Mesenchymal stem cell (in vitro differentiated cells and primary cell): ENCODE measurements around the gene SPTA1.
"Not testable (repeated sequence)": the region's sequence is repeated elsewhere in the genome, so short reads cannot be mapped to it uniquely, and the experiment has no call there.

Experiments used
- DNase-seq: peaks from one replicate; pipeline ENCODE4 v3.0.0-alpha.2; 2013
- H2AFZ ChIP-seq: one replicate; pipeline ENCODE4 v1.6.1; 2013; ENCODE audit warnings: low read depth, mild to moderate bottlenecking, control low read depth, inconsistent platforms, low read length, moderate library complexity
- H2AK5ac ChIP-seq: 2 replicates; pipeline ENCODE4 v1.6.1; 2013; ENCODE audit warnings: low read length, moderate library complexity, mild to moderate bottlenecking, inconsistent platforms; ENCODE audit not compliant: severe bottlenecking
- H2BK120ac ChIP-seq: one replicate; pipeline ENCODE4 v1.6.1; 2013; ENCODE audit warnings: low read depth, mild to moderate bottlenecking, inconsistent platforms, low read length, moderate library complexity
- H2BK12ac ChIP-seq, 2 experiments: one replicate each; pipeline ENCODE4 v1.6.1; 2013; ENCODE audit warnings: inconsistent platforms in 2 of 2, low read length in 2 of 2, mild to moderate bottlenecking in 2 of 2, moderate library complexity in 2 of 2, control low read depth in 1 of 2
- H2BK15ac ChIP-seq: one replicate; pipeline ENCODE4 v1.6.1; 2013; ENCODE audit warnings: mild to moderate bottlenecking, low read depth, inconsistent platforms; ENCODE audit not compliant: poor library complexity, severe bottlenecking
- H2BK5ac ChIP-seq: 2 replicates; pipeline ENCODE4 v1.6.1; 2013; ENCODE audit warnings: low read depth, mild to moderate bottlenecking, low read length, control low read depth, inconsistent platforms; ENCODE audit not compliant: poor library complexity, severe bottlenecking
- H3K14ac ChIP-seq, 2 experiments: one replicate each; pipeline ENCODE4 v1.6.1; 2013; ENCODE audit warnings: inconsistent platforms in 2 of 2, low read length in 2 of 2, control low read depth in 1 of 2, mild to moderate bottlenecking in 1 of 2, moderate library complexity in 1 of 2
- H3K18ac ChIP-seq, 2 experiments: one replicate each; pipeline ENCODE4 v1.6.1; 2013; ENCODE audit warnings: inconsistent platforms in 2 of 2, low read length in 2 of 2, control low read depth in 1 of 2, low read depth in 1 of 2, mild to moderate bottlenecking in 1 of 2
- H3K23ac ChIP-seq, 2 experiments: one replicate each; pipeline ENCODE4 v1.6.1; 2013; ENCODE audit warnings: inconsistent platforms in 2 of 2, low read length in 2 of 2, mild to moderate bottlenecking in 2 of 2, moderate library complexity in 2 of 2, control low read depth in 1 of 2
- H3K27ac ChIP-seq: 2 replicates; pipeline ENCODE4 v1.5.1; 2013; ENCODE audit warnings: mild to moderate bottlenecking, moderate library complexity, low read length, control low read depth, inconsistent platforms; ENCODE audit not compliant: poor library complexity, severe bottlenecking
- H3K27me3 ChIP-seq, 2 experiments: 2 replicates each; pipeline versions ENCODE4 v1.6.1 to v1.7.0; 2013; ENCODE audit warnings: low read length in 2 of 2, mild to moderate bottlenecking in 2 of 2, moderate library complexity in 2 of 2, control low read depth in 1 of 2, inconsistent platforms in 1 of 2; ENCODE audit not compliant: control insufficient read depth in 1 of 2, insufficient read depth in 1 of 2
- H3K36me3 ChIP-seq, 2 experiments: 2 replicates each; pipeline versions ENCODE4 v1.6.1 to v1.7.0; 2013; ENCODE audit warnings: low read length in 2 of 2, control low read depth in 1 of 2, inconsistent platforms in 1 of 2, low read depth in 1 of 2, mild to moderate bottlenecking in 1 of 2; ENCODE audit not compliant: insufficient read depth in 2 of 2, control insufficient read depth in 1 of 2
- H3K4ac ChIP-seq, 2 experiments: one replicate each; pipeline ENCODE4 v1.6.1; 2013; ENCODE audit warnings: inconsistent platforms in 2 of 2, low read length in 2 of 2, mild to moderate bottlenecking in 2 of 2, moderate library complexity in 2 of 2, control low read depth in 1 of 2, low read depth in 1 of 2
- H3K4me1 ChIP-seq: 2 replicates; pipeline ENCODE4 v1.6.1; 2013; ENCODE audit warnings: low read depth, low read length, control low read depth; ENCODE audit not compliant: control insufficient read depth, insufficient read depth
- H3K4me2 ChIP-seq: 2 replicates; pipeline ENCODE4 v1.6.1; 2013; ENCODE audit warnings: low read length, mild to moderate bottlenecking, inconsistent platforms; ENCODE audit not compliant: poor library complexity, severe bottlenecking
- H3K4me3 ChIP-seq, 2 experiments: 2 replicates each; pipeline versions ENCODE4 v1.5.1 to v1.7.0; 2013; ENCODE audit warnings: low read length in 2 of 2, mild to moderate bottlenecking in 2 of 2, control low read depth in 1 of 2, low read depth in 1 of 2; ENCODE audit not compliant: insufficient read depth in 1 of 2
- H3K79me1 ChIP-seq: replicated peaks from 2 replicates; pipeline ENCODE4 v1.6.1; 2013; ENCODE audit warnings: mild to moderate bottlenecking, control low read depth, low read length, inconsistent platforms; ENCODE audit not compliant: poor library complexity, severe bottlenecking
- H3K9ac ChIP-seq: 2 replicates; pipeline ENCODE4 v1.7.0; 2013; ENCODE audit warnings: mild to moderate bottlenecking, low read length, moderate library complexity
- H3K9me3 ChIP-seq: 2 replicates; pipeline ENCODE4 v1.7.0; 2013; ENCODE audit warnings: mild to moderate bottlenecking, low read length; ENCODE audit not compliant: control insufficient read depth
- H4K8ac ChIP-seq: one replicate; pipeline ENCODE4 v1.6.1; 2013; ENCODE audit warnings: inconsistent platforms, mild to moderate bottlenecking, low read length, moderate library complexity
- H4K91ac ChIP-seq: one replicate; pipeline ENCODE4 v1.6.1; 2013; ENCODE audit warnings: mild to moderate bottlenecking, low read length, inconsistent platforms
- WGBS: methylation state at CpG from one replicate; pipeline ENCODE4 v1.1.7; 2013; ENCODE audit warnings: mixed read lengths; 5-methylcytosine and 5-hydroxymethylcytosine counted together

The SPTA1 gene

DNA sequence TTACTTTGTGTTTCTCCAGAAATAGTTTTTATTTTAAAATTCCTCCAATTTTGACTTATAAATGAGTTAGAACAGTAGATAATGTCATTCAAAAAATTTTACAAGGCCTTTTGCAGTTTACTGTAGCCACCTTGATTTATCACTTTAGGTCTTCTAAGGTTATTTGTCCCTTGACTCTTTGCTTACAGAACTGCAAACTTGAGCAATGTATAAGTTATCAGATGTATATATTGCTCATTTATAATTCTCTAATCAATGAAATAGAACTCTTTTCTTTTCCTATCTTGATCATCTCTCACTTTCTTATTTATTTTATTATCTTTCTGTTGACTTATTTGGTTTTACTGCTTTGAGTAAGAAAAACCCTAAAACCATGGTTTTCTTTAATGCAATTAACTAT, 5.8 kb upstream of the SPTA1 start:
- no peaks in the 10 kb centered on the region for H3K36me3 ChIP-seq
- DNase-seq: no peak
- H3K9ac ChIP-seq: no peak overlapping the region
- no peak overlapping the region for H3K18ac ChIP-seq
- no peaks in the 10 kb centered on the region for H3K27me3 ChIP-seq
- no peak overlapping the region for H3K14ac ChIP-seq
- no peak overlapping the region for H3K4me3 ChIP-seq
- H2BK5ac ChIP-seq: no peak overlapping the region
- H3K4me2 ChIP-seq: no peak overlapping the region
- H3K9me3 ChIP-seq: no peaks in the 10 kb centered on the region
- H2BK15ac ChIP-seq: no peak overlapping the region
- no peak overlapping the region for H3K23ac ChIP-seq
- H4K91ac ChIP-seq: no peak overlapping the region
- no peak overlapping the region for H2BK120ac ChIP-seq
- no peaks in the 10 kb centered on the region for H3K4me1 ChIP-seq
- H3K27ac ChIP-seq: no peak overlapping the region
- H2AK5ac ChIP-seq: no peak overlapping the region
- no peaks in the 10 kb centered on the region for H3K79me1 ChIP-seq
- H3K4ac ChIP-seq: no peak overlapping the region
- no peak overlapping the region for H2AFZ ChIP-seq
- H2BK12ac ChIP-seq: no peak overlapping the region
- no peak overlapping the region for H4K8ac ChIP-seq

DNA sequence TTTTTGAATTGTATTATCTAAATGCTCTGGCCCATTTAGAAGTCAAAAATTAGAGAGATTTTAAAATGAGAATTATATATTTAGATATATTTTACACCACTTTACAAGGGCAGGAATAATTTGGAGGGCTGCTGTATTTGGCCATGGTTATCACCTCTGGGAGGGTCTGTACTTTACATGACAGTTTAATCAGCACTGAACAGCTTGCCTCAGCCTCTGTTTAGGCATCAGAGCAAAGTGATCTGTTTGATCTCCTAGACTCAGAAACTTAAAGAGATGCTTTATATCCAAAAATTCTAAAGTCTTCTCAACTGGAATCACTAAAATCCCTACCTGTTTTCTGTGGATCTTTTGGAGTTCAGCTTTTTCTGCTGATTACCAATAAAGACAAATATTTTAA, 5.4 kb upstream of the SPTA1 start:
- no peaks in the 10 kb centered on the region for H3K9me3 ChIP-seq
- H2AK5ac ChIP-seq: no peak overlapping the region
- no peak overlapping the region for H3K27ac ChIP-seq
- no peak for DNase-seq
- H3K36me3 ChIP-seq: no peaks in the 10 kb centered on the region
- no peak overlapping the region for H2BK15ac ChIP-seq
- no peaks in the 10 kb centered on the region for H3K79me1 ChIP-seq
- H3K9ac ChIP-seq: no peak overlapping the region
- H2BK5ac ChIP-seq: no peak overlapping the region
- no peak overlapping the region for H3K23ac ChIP-seq
- no peak overlapping the region for H3K4ac ChIP-seq
- H3K27me3 ChIP-seq: no peaks in the 10 kb centered on the region
- no peak overlapping the region for H2BK12ac ChIP-seq
- H3K4me1 ChIP-seq: no peaks in the 10 kb centered on the region
- H3K14ac ChIP-seq: no peak overlapping the region
- H4K8ac ChIP-seq: no peak overlapping the region
- H4K91ac ChIP-seq: no peak overlapping the region
- no peak overlapping the region for H3K18ac ChIP-seq
- H3K4me3 ChIP-seq: no peak overlapping the region
- H3K4me2 ChIP-seq: no peak overlapping the region
- H2BK120ac ChIP-seq: no peak overlapping the region
- no peak overlapping the region for H2AFZ ChIP-seq

DNA sequence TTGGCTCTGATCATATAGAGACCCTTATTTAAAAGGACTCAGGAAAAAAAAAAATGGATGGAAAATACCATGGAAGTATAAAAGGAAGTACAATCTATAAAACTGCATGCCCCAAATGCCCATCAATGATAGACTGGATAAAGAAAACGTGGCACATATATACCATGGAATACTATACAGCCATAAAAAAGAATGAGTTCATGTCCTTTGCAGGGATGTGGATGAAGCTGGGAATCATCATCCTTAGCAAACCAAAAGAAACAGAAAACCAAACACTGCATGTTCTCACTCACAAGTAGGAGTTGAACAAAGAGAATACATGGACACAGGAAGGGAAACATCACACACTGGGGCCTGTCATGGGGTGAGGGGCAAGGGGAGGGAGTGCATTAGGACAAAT, 4.6 kb upstream of the SPTA1 start:
- H2AK5ac ChIP-seq, H3K36me3 ChIP-seq, H3K9me3 ChIP-seq, H2BK12ac ChIP-seq, H2AFZ ChIP-seq, H4K91ac ChIP-seq, H2BK120ac ChIP-seq, H2BK15ac ChIP-seq, H3K23ac ChIP-seq, H3K27me3 ChIP-seq, H3K4me2 ChIP-seq, H3K79me1 ChIP-seq, H4K8ac ChIP-seq, H3K4ac ChIP-seq, H3K18ac ChIP-seq, DNase-seq, H3K14ac ChIP-seq, H3K27ac ChIP-seq, H2BK5ac ChIP-seq, H3K4me3 ChIP-seq, H3K4me1 ChIP-seq, H3K9ac ChIP-seq: not testable (repeated sequence)
- no CpG with 5 or more reads among the region's 1 CpG for WGBS

DNA sequence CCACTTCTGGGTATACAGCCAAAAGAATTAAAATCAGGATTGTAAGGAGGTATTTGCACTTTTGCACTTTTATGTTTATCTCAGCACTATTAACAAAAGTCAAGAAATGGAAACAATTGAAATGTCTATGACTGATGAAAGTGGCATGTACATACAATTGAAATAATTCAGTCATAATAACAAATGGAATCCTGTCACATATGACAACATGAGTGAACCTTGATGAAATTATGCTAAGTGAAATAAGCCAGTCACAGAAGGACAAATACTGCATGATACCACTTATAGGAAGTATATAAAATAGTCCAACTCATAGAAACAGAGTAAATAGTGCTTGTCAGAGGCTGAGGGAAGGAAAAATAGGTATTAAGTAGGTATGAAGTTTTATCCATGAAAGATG, 3.4 kb upstream of the SPTA1 start:
- Histone ChIP-seq H4K91ac (no peak overlapping the region), H3K9ac (no peak overlapping the region), H4K8ac (no peak overlapping the region), H3K18ac (no peak overlapping the region), H2BK12ac (no peak overlapping the region), H3K36me3 (no peaks in the 10 kb centered on the region), H3K9me3 (no peaks in the 10 kb centered on the region), H2BK120ac (no peak overlapping the region), H3K27me3 (no peaks in the 10 kb centered on the region), H2AK5ac (no peak overlapping the region), H3K4ac (no peak overlapping the region), H3K79me1 (no peaks in the 10 kb centered on the region), H2BK15ac (no peak overlapping the region), H3K23ac (no peak overlapping the region), H3K4me1 (no peaks in the 10 kb centered on the region), H2BK5ac (no peak overlapping the region), H3K4me2 (no peak overlapping the region), H3K14ac (no peak overlapping the region), H2AFZ (no peak overlapping the region), H3K4me3 (no peak overlapping the region), H3K27ac (no peak overlapping the region)
- no peak for DNase-seq
